Subcutaneous abdominal adipose tissue (tissue), 5 donors: Measurements from ENCODE around the gene LTBP1.
A peak's percentile ranks its signal among the peaks of the same experiment; 100 is the strongest.

Source experiments
- H3K27ac ChIP-seq: one replicate; pipeline ENCODE4 v1.7.0; 2013; ENCODE audit warnings: low read depth, mild to moderate bottlenecking, inconsistent platforms, low read length, moderate library complexity
- H3K27me3 ChIP-seq, 5 donors: one replicate each; pipeline ENCODE4 v1.7.0; 2013; ENCODE audit warnings: low read length in 5 of 5, inconsistent platforms in 1 of 5; ENCODE audit not compliant: control insufficient read depth in 5 of 5, insufficient read depth in 4 of 5
- H3K36me3 ChIP-seq, 5 donors: one replicate each; pipeline ENCODE4 v1.7.0; 2013; ENCODE audit warnings: low read length in 5 of 5; ENCODE audit not compliant: control insufficient read depth in 5 of 5, insufficient read depth in 5 of 5
- H3K4me1 ChIP-seq, 5 donors: one replicate each; pipeline ENCODE4 v1.7.0; 2013; ENCODE audit warnings: low read length in 5 of 5, mild to moderate bottlenecking in 3 of 5, moderate library complexity in 1 of 5; ENCODE audit not compliant: control insufficient read depth in 5 of 5, insufficient read depth in 5 of 5
- H3K4me3 ChIP-seq, 5 donors: one replicate each; pipeline ENCODE4 v1.7.0; 2013; ENCODE audit warnings: low read length in 5 of 5, low read depth in 1 of 5
- H3K9ac ChIP-seq, 5 donors: one replicate each; pipeline ENCODE4 v1.7.0; 2013; ENCODE audit warnings: low read length in 5 of 5, mild to moderate bottlenecking in 4 of 5, moderate library complexity in 3 of 5
- H3K9me3 ChIP-seq, 5 donors: one replicate each; pipeline ENCODE4 v1.7.0; 2013; ENCODE audit warnings: low read length in 5 of 5; ENCODE audit not compliant: control insufficient read depth in 5 of 5
- donor health status: healthy.
- donor health status: healthy.
- donor health status: healthy.
- donor health status: healthy.
- donor health status: healthy.

LTBP1 gene

GRCh38 chr2:33443274-33443829 lies 496.6 kb downstream of the LTBP1 start:
- H3K4me3 ChIP-seq, result no peak overlapping the region
- H3K27ac ChIP-seq, result peak overlapping the region; percentile 70
- H3K9ac ChIP-seq, result peak overlapping the region in 1 of 5 donors; percentile 35
- H3K27me3 ChIP-seq, result no peaks in the 10 kb centered on the region
- no peaks in the 10 kb centered on the region for H3K36me3 ChIP-seq
- H3K9me3 ChIP-seq, result no peaks in the 10 kb centered on the region
- peaks cover 0 to 26% (median 12%) of the 10 kb centered on the region in 5 donors for H3K4me1 ChIP-seq

- Histone ChIP-seq H3K9ac (no peak overlapping the region), H3K36me3 (no peaks in the 10 kb centered on the region), H3K4me1 (peaks cover 0 to 17% (median 12%) of the 10 kb centered on the region in 5 donors), H3K27me3 (no peaks in the 10 kb centered on the region), H3K27ac (no peak overlapping the region), H3K9me3 (no peaks in the 10 kb centered on the region), H3K4me3 (no peak overlapping the region)
Measured at GRCh38 chr2:33444967-33445366, 498.2 kb downstream of the LTBP1 start.

GRCh38 chr2:33448220-33448899 lies 501.6 kb downstream of the LTBP1 start:
- H3K27ac ChIP-seq, result no peak overlapping the region

More at GRCh38 chr2:33448220-33448899, 501.6 kb downstream of the LTBP1 start:
- no peak overlapping the region for H3K9ac ChIP-seq
- H3K36me3 ChIP-seq, result no peaks in the 10 kb centered on the region
- H3K27me3 ChIP-seq, result no peaks in the 10 kb centered on the region
- peaks cover 0 to 13% (median 8%) of the 10 kb centered on the region in 5 donors for H3K9me3 ChIP-seq
- H3K4me3 ChIP-seq, result no peak overlapping the region
- H3K4me1 ChIP-seq, result peaks cover 0 to 7% (median 6%) of the 10 kb centered on the region in 5 donors
